NCI-H446 (cell line): Measurements from ENCODE around the gene ZNF831.

ENCODE experiments used
- DNase-seq, 2 experiments: peaks; one replicate each; lab custom pipeline; 2025; lab: John Stamatoyannopoulos, UW

The ZNF831 gene

DNA sequence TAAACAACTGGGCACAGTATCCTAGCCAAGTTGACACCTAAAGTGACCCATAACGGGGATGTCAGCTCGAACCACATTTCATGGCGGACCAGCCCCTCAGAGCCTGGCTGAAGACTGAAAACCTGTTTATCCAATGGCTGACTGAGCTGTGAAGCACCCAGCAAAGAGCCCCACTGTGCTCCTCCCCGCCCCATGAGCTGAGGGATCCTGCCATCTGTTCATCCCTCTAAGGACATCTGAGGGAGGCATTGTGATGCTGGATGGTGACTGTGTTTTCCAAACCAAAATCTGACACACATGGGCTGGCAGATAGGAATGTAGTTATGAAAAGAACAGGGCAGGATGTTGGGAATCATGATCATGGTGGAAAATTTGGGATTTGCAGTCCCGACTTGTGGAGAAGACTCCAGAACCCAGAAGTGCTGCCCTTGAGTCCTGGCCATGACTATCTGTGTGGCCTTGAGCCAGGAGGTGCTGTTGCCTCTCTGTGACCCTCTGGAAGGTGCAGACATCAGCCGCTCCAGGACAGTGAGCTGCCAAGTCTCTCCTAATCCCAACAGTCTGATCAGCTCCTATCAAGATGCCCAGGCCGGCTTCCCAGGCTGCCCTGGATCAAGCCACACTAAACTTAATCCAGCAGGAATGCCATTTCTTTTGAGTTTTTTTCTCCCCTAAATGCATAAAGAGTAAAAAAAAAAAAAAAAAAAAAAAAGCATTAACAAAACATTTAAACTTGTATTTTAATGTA, 142.5 kb downstream of the ZNF831 start:
- peak in 1 of 2 experiments; percentile 70 for DNase-seq

DNA sequence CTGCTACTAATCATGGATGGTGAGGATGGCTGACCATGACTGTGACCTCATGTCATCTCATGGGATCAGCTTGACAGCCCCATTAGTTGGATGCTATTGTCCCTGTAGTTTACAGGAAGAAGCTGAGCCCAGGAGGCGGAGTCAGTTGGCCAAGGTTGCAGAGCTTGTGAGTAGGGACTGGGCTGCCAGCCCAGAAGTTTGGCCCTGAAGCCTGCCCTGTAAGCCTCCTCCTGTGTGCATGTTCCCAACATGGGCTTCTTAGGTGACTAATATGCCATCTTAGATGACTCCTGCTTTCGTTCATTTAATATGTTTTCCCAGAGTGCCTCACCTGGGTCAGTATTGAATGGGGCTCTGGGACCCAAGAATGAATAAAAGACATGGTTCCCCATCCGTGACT, 143.6 kb downstream of the ZNF831 start:
- DNase-seq: peak in 1 of 2 experiments; percentile 58
